Tibial nerve (tissue), 4 donors: Measurements from ENCODE around the gene HRH3. TPM values are rescaled to one million over a fixed set of nuclear protein-coding genes. Genes with fewer than 3 reads are reported as not detected.

Source experiments
- DNase-seq, 2 donors: peaks; one replicate each; pipeline ENCODE4 v3.0.0-alpha.2; 2019; ENCODE audit warnings: low spot score in 2 of 2
- H3K27ac ChIP-seq, 4 donors: fragments of 200-600 bp; sonication (generic) in 3 of 4; one replicate each; pipeline ENCODE4 v1.5.1; 2017 to 2019; ENCODE audit warnings: mild to moderate bottlenecking in 1 of 4
- H3K27me3 ChIP-seq, 2 donors: fragments of 200-600 bp; sonication (generic) in 1 of 2; one replicate each; pipeline versions ENCODE4 v1.5.1 to v1.6.0; 2017 to 2019
- H3K36me3 ChIP-seq, 3 donors: fragments of 200-600 bp; sonication (generic); one replicate each; pipeline ENCODE4 v1.5.1; 2018 to 2019
- H3K4me1 ChIP-seq, 4 donors: fragments of 200-600 bp; sonication (generic) in 3 of 4; one replicate each; pipeline ENCODE4 v1.5.1; 2017 to 2019
- H3K4me3 ChIP-seq, 4 donors: fragments of 200-600 bp; sonication (generic) in 3 of 4; one replicate each; pipeline ENCODE4 v1.5.1; 2017 to 2019; ENCODE audit warnings: mild to moderate bottlenecking in 1 of 4, moderate library complexity in 1 of 4
- H3K9me3 ChIP-seq, 4 donors: fragments of 200-600 bp; sonication (generic) in 3 of 4; one replicate each; pipeline ENCODE4 v1.5.1; 2017 to 2019
- EP300 ChIP-seq, 2 donors: sonication (generic); formaldehyde crosslinking; IDR thresholded peaks; one replicate each; pipeline ENCODE4 v1.6.1; 2017; ENCODE audit warnings: antibody characterized with exemption in 2 of 2, mild to moderate bottlenecking in 1 of 2
- POLR2A ChIP-seq, 2 donors: fragments of 450-650 bp; IDR thresholded peaks; one replicate each; pipeline ENCODE4 v1.6.1; 2017; ENCODE audit warnings: antibody characterized with exemption in 2 of 2, mild to moderate bottlenecking in 2 of 2, moderate library complexity in 2 of 2
- WGBS, 2 donors: methylation state at CpG; one replicate each; pipeline ENCODE4 v1.1.5; 2018; 5-methylcytosine and 5-hydroxymethylcytosine counted together
- total RNA-seq, 4 donors: library from RNA; depleted of rRNA; stranded (reverse); fragments of >200 nt; gene quantifications; one replicate each; pipeline ENCODE4 v1.1.0, GENCODE V29; 2016
- TF ChIP-seq, protein P1 (sequence below), 5 experiments: fragments of 200-600 bp in 3 of 5; fragments of 450-650 bp in 2 of 5; sonication (generic) in 3 of 5; IDR thresholded peaks; one replicate each; pipeline ENCODE4 v1.5.1; 2016 to 2019; ENCODE audit warnings: antibody characterized with exemption in 5 of 5, mild to moderate bottlenecking in 3 of 5, moderate library complexity in 2 of 5

Gene HRH3
- total RNA-seq, 4 donors from 2014 or later, result not detected

GRCh38 chr20:62182469-62183425, 37.3 kb downstream of the HRH3 start, which contains the start of gene MTG2:
Gene MTG2 (plus strand): TSS chr20:62183028. CDS start chr20:62193421, 10,393 bp downstream.
- no peaks in the 10 kb centered on the region for H3K27me3 ChIP-seq
- peak within 1 kb of the TSS; percentile 76 to 98 (median 89) for H3K4me3 ChIP-seq
- peak; percentile 81 to 85 for DNase-seq
- H3K36me3 ChIP-seq, result peaks cover 0 to 17% (median 0%) of the 10 kb centered on the region in 3 donors
- WGBS, 2 donors, result 1% methylated on average over 39 to 41 of the region's 96 CpGs
- TF ChIP-seq, protein P1, sequence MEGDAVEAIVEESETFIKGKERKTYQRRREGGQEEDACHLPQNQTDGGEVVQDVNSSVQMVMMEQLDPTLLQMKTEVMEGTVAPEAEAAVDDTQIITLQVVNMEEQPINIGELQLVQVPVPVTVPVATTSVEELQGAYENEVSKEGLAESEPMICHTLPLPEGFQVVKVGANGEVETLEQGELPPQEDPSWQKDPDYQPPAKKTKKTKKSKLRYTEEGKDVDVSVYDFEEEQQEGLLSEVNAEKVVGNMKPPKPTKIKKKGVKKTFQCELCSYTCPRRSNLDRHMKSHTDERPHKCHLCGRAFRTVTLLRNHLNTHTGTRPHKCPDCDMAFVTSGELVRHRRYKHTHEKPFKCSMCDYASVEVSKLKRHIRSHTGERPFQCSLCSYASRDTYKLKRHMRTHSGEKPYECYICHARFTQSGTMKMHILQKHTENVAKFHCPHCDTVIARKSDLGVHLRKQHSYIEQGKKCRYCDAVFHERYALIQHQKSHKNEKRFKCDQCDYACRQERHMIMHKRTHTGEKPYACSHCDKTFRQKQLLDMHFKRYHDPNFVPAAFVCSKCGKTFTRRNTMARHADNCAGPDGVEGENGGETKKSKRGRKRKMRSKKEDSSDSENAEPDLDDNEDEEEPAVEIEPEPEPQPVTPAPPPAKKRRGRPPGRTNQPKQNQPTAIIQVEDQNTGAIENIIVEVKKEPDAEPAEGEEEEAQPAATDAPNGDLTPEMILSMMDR (IDR thresholded peaks at IDR 0.05), result peak in 1 of 5 experiments; percentile 38
- peak; percentile 96 for TF ChIP-seq EP300 (IDR thresholded peaks at IDR 0.05)
- TF ChIP-seq POLR2A (IDR thresholded peaks at IDR 0.05), result peak; percentile 46 to 79
- peaks cover 0 to 44% (median 14%) of the 10 kb centered on the region in 4 donors for H3K4me1 ChIP-seq
- H3K27ac ChIP-seq, result peak within 1 kb of the TSS; percentile 87 to 94 (median 90)
- no peaks in the 10 kb centered on the region for H3K9me3 ChIP-seq

GRCh38 chr20:62181808-62182207, 38.3 kb downstream of the HRH3 start:
- H3K9me3 ChIP-seq, result no peaks in the 10 kb centered on the region
- H3K4me3 ChIP-seq, result peak overlapping the region in 1 of 4 donors; percentile 76
- no peak for DNase-seq
- WGBS, 2 donors, result 76% methylated on average over 2 of the region's 2 CpGs
- H3K4me1 ChIP-seq, result peaks cover 0 to 35% (median 13%) of the 10 kb centered on the region in 4 donors
- peaks cover 0 to 26% (median 0%) of the 10 kb centered on the region in 3 donors for H3K36me3 ChIP-seq
- H3K27me3 ChIP-seq, result no peaks in the 10 kb centered on the region
- TF ChIP-seq POLR2A (IDR thresholded peaks at IDR 0.05), result no peak
- TF ChIP-seq EP300 (IDR thresholded peaks at IDR 0.05), result no peak
- TF ChIP-seq, protein P1 (IDR thresholded peaks at IDR 0.05), result no peak
- H3K27ac ChIP-seq, result no peak overlapping the region

GRCh38 chr20:62179162-62179504, 40.9 kb downstream of the HRH3 start:
- no peak for TF ChIP-seq POLR2A (IDR thresholded peaks at IDR 0.05)
- TF ChIP-seq EP300 (IDR thresholded peaks at IDR 0.05), result no peak
- TF ChIP-seq, protein P1 (IDR thresholded peaks at IDR 0.05), result no peak
- 96 to 97% methylated on average over 14 of the region's 14 CpGs for WGBS, 2 donors
- no peaks in the 10 kb centered on the region for H3K27me3 ChIP-seq
- no peak overlapping the region for H3K27ac ChIP-seq
- H3K9me3 ChIP-seq, result no peaks in the 10 kb centered on the region
- peaks cover 0 to 20% (median 8%) of the 10 kb centered on the region in 4 donors for H3K4me1 ChIP-seq
- H3K4me3 ChIP-seq, result no peak overlapping the region
- H3K36me3 ChIP-seq, result peaks cover 0 to 51% (median 0%) of the 10 kb centered on the region in 3 donors
- no peak for DNase-seq

- no peak overlapping the region for H3K27ac ChIP-seq
- H3K36me3 ChIP-seq, result peaks cover 0 to 57% (median 0%) of the 10 kb centered on the region in 3 donors
- WGBS, 2 donors, result 92 to 93% methylated on average over 19 of the region's 19 CpGs
- H3K4me1 ChIP-seq, result peaks cover 0 to 14% (median 2%) of the 10 kb centered on the region in 4 donors
- H3K9me3 ChIP-seq, result no peaks in the 10 kb centered on the region
- TF ChIP-seq EP300 (IDR thresholded peaks at IDR 0.05) (no peak), POLR2A (IDR thresholded peaks at IDR 0.05) (no peak)
- TF ChIP-seq, protein P1 (IDR thresholded peaks at IDR 0.05), result no peak
- no peak for DNase-seq
- no peak overlapping the region for H3K4me3 ChIP-seq
- H3K27me3 ChIP-seq, result no peaks in the 10 kb centered on the region
Measured at GRCh38 chr20:62178316-62179161, 41.5 kb downstream of the HRH3 start.
